Measurements from ENCODE around the gene HES4. TPM values are rescaled to one million over a fixed set of nuclear protein-coding genes. Genes with fewer than 3 reads are reported as not detected.

Gene HES4
- total RNA-seq, 2 donors from 2014 or later = 45.8 to 82.6 TPM

- Histone ChIP-seq H3K9me3 (no peaks in the 10 kb centered on the region), H3K4me1 (replicated peaks) (peaks cover 17% of the 10 kb centered on the region), H3K27ac (peak overlapping the region; percentile 70 to 72), H3K27me3 (replicated peaks; ENCODE audit: insufficient read depth) (no peaks in the 10 kb centered on the region), H3K36me3 (no peaks in the 10 kb centered on the region), H3K4me3 (peak overlapping the region; percentile 4 to 21)
- TF ChIP-seq POLR2AphosphoS5 (IDR thresholded peaks at IDR 0.05) = peak; percentile 74
- peak; percentile 67 for TF ChIP-seq POLR2A (IDR thresholded peaks at IDR 0.05)
- TF ChIP-seq CTCF (IDR thresholded peaks at IDR 0.05) = no peak
- intact Hi-C loops (cut with DNase I) = no loop called here
- WGBS = 38% methylated on average over 23 of the region's 31 CpGs
- DNase-seq (ENCODE audit: low spot score) = peak; percentile 77
These were observed 25.1 kb upstream of the HES4 start for GRCh38 chr1:1024771-1025699.

- H3K27me3 ChIP-seq (replicated peaks; ENCODE audit: insufficient read depth) = no peaks in the 10 kb centered on the region
- peaks cover 17% of the 10 kb centered on the region for H3K4me1 ChIP-seq (replicated peaks)
- 81% methylated on average over 9 of the region's 9 CpGs for whole genome bisulfite sequencing
- H3K4me3 ChIP-seq = peak overlapping the region in 1 of 2 donors; percentile 21
- intact Hi-C loops (cut with DNase I) = no loop called here
- no peak for DNase-seq (ENCODE audit: low spot score)
- no peaks in the 10 kb centered on the region for H3K9me3 ChIP-seq
- H3K36me3 ChIP-seq = no peaks in the 10 kb centered on the region
- TF ChIP-seq POLR2AphosphoS5 (IDR thresholded peaks at IDR 0.05) = no peak
- TF ChIP-seq POLR2A (IDR thresholded peaks at IDR 0.05) = no peak
- no peak for TF ChIP-seq CTCF (IDR thresholded peaks at IDR 0.05)
- peak overlapping the region; percentile 70 to 72 for H3K27ac ChIP-seq
These were observed 24.4 kb upstream of the HES4 start for GRCh38 chr1:1024149-1024770.

- TF ChIP-seq POLR2A (IDR thresholded peaks at IDR 0.05) (no peak), CTCF (IDR thresholded peaks at IDR 0.05) (no peak), POLR2AphosphoS5 (IDR thresholded peaks at IDR 0.05) (no peak)
- intact Hi-C loops (cut with DNase I) = no loop called here
- H3K4me3 ChIP-seq = no peak overlapping the region
- H3K27ac ChIP-seq = peak overlapping the region in 1 of 2 donors; percentile 70
- no peak for DNase-seq (ENCODE audit: low spot score)
- H3K36me3 ChIP-seq = no peaks in the 10 kb centered on the region
- no peaks in the 10 kb centered on the region for H3K9me3 ChIP-seq
- 55% methylated on average over 13 of the region's 13 CpGs for WGBS
- H3K27me3 ChIP-seq (replicated peaks; ENCODE audit: insufficient read depth) = no peaks in the 10 kb centered on the region
- peaks cover 17% of the 10 kb centered on the region for H3K4me1 ChIP-seq (replicated peaks)
These were observed 23.8 kb upstream of the HES4 start for GRCh38 chr1:1023700-1024099.

- H3K4me3 ChIP-seq = no peak overlapping the region
- 87% methylated on average over 21 of the region's 27 CpGs for WGBS
- no peak for TF ChIP-seq POLR2AphosphoS5 (IDR thresholded peaks at IDR 0.05)
- no peak for TF ChIP-seq CTCF (IDR thresholded peaks at IDR 0.05)
- no peak for TF ChIP-seq POLR2A (IDR thresholded peaks at IDR 0.05)
These were observed 22.6 kb upstream of the HES4 start for GRCh38 chr1:1022302-1023009.

More at GRCh38 chr1:1022302-1023009, 22.6 kb upstream of the HES4 start:
- Histone ChIP-seq H3K36me3 (no peaks in the 10 kb centered on the region), H3K9me3 (no peaks in the 10 kb centered on the region), H3K27me3 (replicated peaks; ENCODE audit: insufficient read depth) (no peaks in the 10 kb centered on the region), H3K27ac (no peak overlapping the region), H3K4me1 (replicated peaks) (peaks cover 17% of the 10 kb centered on the region)
- DNase-seq (ENCODE audit: low spot score) = no peak
- intact Hi-C loops (cut with DNase I) = no loop called here
